HG03064 (cell line): ENCODE measurements around the gene ANO5.

Experiments
- ATAC-seq: cut with Tn5 transposase; IDR thresholded peaks from one replicate; pipeline ENCODE4 v1.9.1; 2021; ENCODE audit warnings: low read depth; ENCODE audit not compliant: unreplicated experiment

The ANO5 gene, protein sequence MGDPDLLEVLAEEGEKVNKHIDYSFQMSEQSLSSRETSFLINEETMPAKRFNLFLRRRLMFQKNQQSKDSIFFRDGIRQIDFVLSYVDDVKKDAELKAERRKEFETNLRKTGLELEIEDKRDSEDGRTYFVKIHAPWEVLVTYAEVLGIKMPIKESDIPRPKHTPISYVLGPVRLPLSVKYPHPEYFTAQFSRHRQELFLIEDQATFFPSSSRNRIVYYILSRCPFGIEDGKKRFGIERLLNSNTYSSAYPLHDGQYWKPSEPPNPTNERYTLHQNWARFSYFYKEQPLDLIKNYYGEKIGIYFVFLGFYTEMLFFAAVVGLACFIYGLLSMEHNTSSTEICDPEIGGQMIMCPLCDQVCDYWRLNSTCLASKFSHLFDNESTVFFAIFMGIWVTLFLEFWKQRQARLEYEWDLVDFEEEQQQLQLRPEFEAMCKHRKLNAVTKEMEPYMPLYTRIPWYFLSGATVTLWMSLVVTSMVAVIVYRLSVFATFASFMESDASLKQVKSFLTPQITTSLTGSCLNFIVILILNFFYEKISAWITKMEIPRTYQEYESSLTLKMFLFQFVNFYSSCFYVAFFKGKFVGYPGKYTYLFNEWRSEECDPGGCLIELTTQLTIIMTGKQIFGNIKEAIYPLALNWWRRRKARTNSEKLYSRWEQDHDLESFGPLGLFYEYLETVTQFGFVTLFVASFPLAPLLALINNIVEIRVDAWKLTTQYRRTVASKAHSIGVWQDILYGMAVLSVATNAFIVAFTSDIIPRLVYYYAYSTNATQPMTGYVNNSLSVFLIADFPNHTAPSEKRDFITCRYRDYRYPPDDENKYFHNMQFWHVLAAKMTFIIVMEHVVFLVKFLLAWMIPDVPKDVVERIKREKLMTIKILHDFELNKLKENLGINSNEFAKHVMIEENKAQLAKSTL

DNA sequence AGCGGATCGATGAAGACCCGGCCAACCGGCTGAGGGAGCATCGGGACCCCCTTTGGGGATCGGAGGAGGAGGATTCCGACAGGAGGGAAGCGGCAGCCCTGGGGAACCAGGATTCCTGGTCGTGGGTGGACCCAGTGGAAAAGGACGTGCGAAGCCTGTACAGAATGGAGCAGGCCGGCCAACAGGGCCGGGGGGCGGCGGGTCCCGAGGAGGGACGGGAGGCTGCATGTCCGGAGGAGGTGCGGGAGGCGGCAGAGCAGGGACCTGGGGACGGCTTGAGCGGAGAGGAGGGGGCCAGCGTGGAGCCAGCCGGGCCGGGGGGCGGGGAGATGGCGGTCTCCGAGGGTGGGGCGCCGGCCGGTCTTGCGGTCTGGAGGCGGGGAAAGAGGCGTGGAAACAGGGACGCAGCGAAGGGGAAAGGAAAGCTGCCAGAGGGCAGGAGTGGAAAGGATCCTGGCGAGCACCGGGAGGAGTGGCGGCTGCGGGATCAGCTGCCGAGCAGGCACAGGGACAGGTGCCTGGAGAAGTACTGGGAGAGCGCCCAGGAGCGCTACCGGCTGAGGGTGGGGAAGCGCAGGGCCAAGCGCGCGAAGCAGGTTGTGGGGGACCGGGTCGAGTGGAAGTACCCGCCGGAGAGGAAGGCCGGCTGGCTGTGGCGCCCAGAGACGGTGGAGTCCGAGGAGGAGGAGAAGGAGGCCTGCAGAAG, at the start of gene ANO5:
Gene ANO5, plus strand, starts transcription at position 444 of the 706 bp plus-strand sequence. CDS start 408 bp downstream, outside the sequence.
- ATAC-seq = no peak

DNA sequence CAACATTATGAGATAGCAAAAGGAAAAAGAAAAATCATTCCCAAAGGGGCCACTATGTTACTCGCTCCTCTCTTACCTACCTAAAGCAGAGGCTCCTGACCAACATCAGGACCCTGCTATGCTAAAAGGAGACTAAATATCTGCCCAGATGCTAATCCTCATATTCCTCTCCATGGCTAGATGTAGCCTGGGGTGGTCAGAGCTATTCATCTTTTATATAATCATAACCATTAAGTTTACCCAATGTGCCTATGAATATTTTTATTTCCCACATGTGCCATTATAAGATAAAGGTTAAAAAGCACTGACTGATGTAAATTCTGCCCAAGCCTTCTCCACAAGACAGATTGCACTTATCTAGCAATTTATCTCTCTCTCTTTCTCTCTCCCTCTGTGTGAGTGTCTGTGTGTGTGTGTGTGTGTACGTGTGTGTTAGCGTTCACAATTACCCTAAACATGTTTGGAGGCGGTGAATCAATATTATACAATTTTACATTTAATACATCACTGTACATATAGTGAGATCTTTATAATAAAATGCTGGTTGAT, 41.2 kb upstream of the ANO5 start:
- no peak for ATAC-seq

DNA sequence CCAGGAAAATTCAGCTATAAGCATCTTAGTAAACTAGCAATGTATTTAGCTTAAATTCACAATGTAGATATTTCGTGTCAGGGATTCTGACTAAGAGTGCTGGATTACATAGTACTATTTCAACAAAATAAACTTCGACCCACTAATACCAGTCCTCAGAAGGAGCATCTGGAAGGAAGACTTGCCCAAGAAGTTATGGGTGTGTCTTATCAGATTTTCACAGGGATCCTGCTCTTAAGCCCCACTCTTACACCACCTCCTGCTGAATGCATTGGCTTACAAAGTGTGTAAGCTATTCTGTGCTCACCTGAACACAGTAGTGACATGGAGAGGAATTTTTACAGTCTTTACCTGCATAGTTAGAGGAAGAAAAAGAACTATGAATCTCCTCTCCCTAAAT, 35.4 kb upstream of the ANO5 start:
- no peak for ATAC-seq

DNA sequence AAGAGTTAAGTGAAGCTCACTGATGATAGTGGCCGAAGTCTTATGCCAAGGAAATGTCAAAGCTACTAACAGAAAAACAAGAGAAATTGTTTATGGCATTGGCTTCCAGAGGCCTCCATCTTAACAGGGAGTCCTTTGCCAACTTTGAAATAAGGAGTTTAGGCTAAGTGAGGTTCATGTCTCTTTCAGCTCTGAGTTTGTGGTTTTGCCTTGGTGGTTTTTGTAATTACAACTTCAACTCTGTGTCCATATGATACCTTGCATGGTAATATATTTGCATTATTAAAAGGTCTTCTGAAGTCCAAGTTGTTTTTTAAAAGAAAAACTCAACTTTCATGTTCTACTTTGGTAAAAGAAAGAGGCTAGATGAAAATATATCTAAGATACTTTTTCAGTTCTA, 31.4 kb upstream of the ANO5 start:
- no peak for ATAC-seq

DNA sequence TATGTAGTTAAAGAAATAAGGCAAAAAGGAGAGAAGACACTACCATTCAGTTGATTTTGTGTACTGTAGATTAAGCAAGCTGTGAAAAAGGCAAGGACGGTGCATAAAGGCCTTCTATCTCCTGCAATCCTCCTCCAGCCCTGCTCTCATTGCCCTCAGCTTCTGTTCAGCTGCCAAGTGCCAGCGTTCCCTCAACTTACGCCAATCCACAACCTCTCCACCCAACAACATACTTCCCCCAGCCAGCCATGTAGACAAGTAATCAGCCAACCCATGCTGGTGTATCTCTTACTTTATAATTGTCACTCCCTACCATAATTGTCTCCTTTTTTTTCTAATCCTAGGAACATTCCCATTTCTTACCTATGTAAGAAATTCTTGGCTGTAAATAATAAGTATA, 30.1 kb upstream of the ANO5 start:
- no peak for ATAC-seq

DNA sequence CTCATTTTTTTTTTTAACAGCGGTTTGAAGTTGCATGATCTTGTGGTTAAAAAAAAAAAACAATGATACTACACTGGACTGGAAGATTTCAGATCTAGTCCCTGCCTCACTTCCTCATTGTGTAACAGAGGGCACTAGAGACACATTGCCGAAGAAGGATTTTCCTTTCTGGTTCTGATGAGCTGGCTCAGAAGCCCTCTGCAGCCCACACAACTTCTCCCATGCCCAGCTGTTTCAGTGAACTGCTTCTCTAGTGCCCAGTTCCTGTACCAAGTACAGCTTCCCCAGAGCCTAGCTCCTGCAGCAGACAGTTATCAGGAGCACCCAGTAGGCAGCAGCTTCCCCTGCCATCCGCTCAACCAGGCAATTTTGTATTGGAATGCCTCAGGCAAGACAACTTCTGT, 29.5 kb upstream of the ANO5 start:
- ATAC-seq = no peak

DNA sequence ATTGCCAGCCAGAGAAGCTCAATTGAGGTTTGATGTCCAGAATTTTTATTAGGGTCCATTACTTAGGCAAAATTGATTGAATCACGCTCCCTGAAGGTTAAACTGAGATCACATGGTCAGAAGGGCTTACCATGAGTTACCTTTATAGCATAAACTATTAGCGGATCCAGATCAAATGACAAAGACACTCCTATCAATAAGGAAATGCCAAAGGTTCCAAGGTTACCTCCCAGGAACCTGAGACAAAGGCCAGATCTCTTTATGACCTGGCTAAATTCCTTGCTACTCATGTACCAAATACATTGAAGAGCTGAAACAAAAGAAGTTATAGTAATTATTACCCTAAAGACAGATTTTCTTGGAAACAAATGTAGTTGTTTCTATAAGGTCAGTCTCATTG, 27.8 kb upstream of the ANO5 start:
- no peak for ATAC-seq

DNA sequence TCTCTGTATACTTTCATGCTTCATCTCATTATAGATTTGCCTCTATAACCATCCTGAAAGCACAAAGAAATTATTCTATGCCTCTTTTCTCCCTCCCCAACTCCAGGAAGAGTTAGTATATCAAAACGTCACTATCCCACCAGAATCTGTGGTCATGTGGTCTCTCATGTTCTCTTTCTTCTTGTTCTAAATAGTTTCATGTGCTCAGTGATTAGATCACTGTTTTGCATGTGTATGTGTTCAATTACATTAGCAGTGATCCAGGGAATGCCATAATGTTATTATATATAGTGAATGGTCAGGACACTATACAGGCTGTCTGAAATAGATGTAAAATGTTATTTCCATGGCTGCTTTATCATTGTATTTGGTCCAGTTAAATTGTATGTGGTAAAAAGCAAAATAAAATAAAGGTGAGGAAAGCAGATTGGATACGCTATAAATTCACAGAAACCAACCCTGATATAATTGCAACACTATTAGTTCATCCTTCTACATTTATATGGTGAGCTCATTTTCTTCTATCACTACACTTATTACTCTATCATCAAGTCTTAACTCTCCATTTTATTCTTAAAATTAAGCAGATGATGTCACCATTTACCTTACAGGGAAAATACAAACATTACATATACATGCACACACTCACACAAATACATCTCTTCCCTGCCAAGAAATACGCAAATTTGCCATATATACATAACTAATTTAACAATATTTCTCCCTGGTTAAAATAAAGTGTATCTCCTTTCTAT, 26.9 kb upstream of the ANO5 start:
- no peak for ATAC-seq

DNA sequence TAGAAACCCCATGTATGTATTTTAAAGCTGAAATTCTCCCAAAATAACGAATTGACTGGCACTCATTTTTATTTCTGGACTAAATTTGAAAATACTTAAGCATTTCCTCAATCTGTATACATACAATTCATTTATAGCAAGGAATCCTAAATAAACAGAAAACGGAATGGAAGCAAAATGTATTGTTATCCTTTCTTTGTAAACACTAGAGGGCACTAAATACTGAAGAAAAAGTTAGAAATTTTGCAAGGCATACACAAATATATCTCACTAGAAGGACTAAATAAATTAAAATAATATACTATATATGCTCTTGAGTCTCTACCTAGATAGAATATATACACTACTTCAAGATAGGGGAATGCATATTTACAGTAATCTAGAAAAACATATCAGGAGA, 23.1 kb upstream of the ANO5 start:
- ATAC-seq = no peak

DNA sequence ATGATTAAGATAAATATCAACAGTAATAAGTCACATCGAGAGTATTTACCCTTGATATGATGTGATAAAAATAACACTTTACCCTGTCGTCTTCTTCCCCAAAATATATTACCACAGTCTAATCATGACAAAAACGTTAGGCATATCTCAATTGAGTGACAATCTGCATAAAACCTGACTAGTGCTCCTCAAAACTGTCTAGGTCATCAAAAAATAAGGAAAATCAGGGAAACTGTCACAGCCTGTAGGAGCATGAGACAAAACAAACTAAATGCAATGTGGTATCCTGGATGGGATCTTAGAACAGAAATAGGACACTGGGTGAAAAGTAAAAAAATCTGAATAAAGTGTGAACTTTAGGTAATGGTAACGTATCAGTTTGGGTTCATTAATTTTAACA, 19.4 kb upstream of the ANO5 start:
- ATAC-seq = no peak

DNA sequence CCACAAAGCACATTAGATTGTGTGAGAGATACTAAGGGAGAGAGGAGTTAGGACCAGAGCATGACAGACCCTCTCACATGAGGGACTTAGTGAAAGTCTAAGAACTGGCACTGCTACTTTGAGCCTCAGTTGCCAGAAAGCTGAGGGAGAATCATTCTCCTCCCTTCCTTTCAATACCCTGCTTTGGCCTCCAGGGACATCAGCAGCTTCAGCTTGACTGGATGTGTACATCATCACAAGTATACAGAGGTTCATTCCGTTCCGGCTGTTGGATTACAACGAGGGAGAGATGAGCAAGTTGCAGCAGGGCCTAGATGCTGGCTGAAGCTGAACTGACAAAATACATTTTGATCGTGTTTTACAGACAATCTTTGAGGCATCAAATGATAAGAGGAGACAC, 15.7 kb upstream of the ANO5 start:
- no peak for ATAC-seq

DNA sequence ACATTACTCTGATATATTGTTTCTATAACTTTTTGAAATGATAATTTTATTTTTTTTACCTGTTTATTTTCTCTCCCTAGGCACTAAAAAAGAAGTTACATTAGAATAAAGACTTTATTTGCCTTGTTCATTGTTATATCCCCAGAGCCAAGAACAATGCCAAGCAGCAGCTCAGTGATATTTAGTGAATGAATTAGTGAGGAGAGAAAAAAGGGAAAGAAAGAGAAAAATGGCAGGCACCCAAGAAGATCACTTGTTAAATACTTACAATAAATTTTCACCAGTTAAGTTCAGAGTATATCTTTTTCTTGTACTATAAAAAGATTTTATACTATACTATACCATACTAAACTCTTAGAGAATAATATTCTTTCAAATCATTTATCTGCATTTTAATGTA, 13.3 kb upstream of the ANO5 start:
- ATAC-seq = no peak

DNA sequence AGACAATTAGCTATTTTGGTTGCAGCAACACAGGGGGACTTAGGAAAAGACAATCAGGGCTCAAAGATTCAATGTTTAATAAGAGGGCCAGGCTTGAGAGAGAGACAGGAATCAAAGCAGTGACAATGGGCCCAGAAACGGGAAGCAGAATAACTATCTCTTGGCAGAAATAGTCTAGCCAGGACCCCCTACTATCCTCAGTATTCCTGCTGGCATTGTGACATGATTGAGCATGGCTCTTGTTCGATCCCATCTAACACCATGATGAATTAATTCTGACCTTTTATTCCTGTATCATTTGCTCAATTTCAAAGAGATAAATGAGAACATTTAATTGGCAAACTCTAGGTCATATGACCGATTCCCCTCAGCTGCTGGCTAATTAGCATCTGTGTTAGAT, 12.8 kb upstream of the ANO5 start:
- no peak for ATAC-seq

DNA sequence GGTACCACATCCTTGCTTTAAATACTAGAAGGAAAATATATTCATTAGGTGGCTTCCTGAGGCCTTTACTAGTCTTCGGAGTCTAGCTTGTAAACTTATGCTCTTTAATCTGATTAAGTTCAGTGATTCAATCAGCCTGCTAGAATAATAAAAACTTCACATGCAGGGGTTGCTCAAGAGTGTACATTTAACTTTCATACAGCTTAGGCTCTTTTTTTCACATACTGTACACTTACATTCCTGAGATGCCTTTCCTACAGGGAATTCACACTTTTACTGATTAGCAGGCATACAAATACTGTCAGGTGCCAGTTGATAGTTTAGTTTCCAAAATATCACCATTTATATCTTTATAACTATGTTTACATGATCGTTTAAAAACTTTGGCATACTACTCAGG, 3.2 kb upstream of the ANO5 start:
- ATAC-seq = no peak

DNA sequence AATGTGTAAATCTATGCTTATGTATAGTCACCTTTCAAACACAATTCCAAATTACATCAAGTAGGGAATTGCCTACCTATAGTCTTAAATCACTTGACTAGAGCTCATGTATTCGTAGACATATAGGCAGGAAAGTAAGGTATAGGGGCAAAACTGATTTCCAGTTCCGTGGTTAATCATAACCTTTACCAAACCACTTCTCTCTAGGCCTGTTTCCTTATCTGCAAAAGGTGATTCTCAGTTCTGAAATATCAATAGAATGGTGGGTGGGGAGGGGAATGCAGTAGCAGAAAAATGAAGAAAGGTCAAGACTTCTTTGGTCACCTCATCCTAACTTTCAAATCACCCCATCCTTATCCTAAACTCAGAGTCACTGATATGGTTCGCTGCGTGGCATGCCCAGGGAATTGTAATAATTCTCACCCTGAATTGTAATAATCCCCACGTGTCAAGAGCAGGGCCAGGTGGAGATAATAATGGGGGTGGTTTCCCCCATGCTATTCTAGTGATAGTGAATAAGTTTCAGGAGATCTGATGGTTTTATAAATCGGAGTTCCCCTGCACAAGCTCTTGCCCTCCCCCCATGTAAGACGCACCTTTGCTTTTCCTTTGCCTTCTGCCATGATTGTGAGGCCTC, 1.9 kb upstream of the ANO5 start:
- no peak for ATAC-seq

DNA sequence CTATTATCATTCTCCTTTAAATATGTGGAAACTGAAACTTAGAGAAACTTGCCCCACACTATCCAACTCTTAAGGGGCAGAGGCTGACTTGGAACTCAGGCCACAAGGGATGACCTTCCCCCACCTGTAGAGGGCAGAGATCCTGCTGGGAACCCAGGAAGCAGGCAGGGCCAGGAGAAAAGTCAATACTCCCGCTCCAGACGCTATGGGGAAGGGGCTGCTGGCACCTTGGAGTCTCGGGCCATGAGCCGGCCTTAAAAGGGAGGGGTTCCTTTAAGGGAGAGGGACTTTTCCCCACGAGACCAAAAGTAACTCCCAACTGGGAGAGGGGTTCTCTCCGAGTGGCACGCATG, 620 bp upstream of the ANO5 start:
- no peak for ATAC-seq

DNA sequence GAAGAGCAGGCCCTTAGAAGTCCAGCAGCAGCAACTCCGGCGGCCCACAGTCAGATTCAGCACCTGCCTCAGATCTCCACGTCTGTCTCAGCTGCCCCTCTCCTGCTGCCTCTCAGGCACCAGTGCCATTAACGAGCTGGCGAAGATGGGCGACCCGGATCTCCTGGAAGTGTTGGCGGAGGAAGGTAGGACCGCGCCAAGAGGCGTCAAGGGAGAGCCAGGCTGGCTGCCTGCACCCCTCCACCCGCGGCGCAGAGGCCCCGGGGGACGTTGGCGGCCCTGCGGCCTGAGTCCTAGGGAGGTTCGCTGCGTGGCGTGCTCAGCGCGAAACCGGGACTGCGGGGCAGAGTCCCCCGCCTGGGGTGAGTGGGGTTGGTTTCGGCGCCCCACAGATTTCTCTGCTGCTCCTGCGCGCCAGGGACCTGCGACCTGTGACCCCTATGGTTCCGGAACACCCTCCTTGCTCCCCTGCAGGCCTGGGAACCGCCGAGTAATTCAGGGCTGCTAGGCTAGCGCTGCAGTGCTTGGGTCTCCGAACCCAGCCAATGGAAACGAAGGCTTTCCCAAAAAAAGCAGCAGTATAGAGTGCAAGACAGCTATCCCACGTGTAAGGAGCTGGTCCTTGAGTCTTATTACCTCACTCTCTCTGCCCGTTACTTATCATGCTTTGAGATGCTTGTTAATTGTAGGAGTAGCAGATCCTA, 615 bp downstream of the ANO5 start:
- no peak for ATAC-seq

DNA sequence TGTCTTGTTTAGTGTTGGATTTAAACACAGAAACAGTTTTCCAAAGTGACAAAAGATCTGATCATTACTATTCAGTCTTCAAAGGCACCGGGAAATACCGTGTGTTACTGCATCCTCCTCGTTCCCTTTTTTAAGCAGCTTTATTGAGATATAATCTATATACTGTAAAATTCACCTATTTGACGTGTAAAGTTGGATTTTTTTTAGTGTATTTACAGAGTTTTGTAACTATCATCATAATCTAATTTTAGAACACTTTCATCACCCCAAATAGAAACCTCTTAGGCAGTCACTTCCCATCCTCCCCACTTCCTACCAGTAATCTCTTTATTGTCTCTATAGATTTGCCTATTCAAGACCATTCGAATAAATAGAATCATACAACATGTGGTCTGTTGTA, 1.4 kb downstream of the ANO5 start:
- ATAC-seq = no peak

DNA sequence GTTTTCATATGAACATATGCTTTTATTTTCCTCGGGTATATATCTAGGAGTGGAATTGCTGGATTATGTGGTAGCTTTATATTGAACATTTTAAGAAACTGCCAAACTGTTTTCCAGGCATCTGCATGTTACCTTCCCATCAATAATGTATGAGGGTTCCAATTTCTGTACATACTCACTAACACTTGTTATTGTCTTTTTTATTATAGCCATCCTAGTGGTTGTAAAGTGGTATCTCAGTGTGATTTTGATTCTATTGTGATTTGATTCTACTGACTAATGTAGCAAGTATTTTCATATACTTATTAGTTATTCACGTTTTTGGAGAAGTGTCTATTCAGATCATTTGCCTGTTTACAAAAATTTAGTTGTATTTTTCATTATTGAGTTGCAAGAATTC, 2.0 kb downstream of the ANO5 start:
- no peak for ATAC-seq
